GM12878 (cell line): ENCODE data around the gene COL13A1. TPM values are rescaled to one million over a fixed set of nuclear protein-coding genes. Genes with fewer than 3 reads are reported as not detected.

Experiments
- ATAC-seq: fragments of 200-7000 bp; cut with Tn5 transposase; 3 replicates; pipeline ENCODE4 v1.9.1; 2020; ENCODE audit warnings: mild to moderate bottlenecking, moderate library complexity
- BruUV-seq: library from RNA; stranded (reverse); fragments of 400-500 nt; replicated peaks from 2 replicates; lab custom pipeline; 2021; lab: Mats Ljungman, UMichigan
- CTCF ChIA-PET: fragments of 300-600 bp; sonication (Branson Sonifier 250); formaldehyde crosslinking; extraction: SDS; loops from one replicate; lab custom pipeline; 2021; ENCODE audit warnings: inconsistent platforms; lab: Yijun Ruan, JAX
- POLR2A ChIA-PET: fragments of 350-600 bp; formaldehyde crosslinking; extraction: SDS; loops from one replicate; lab custom pipeline; 2021; ENCODE audit warnings: inconsistent platforms; lab: Charles Lee
- RAD21 ChIA-PET: fragments of 300-600 bp; sonication (Branson Sonifier 250); formaldehyde crosslinking; loops from one replicate; lab custom pipeline; 2023; ENCODE audit warnings: antibody characterized with exemption; ENCODE audit not compliant: unreplicated experiment; lab: Charles Lee
- SMC1A ChIA-PET: fragments of 300-600 bp; sonication (Branson Sonifier 250); formaldehyde crosslinking; loops from one replicate; lab custom pipeline; 2023; ENCODE audit not compliant: unreplicated experiment, uncharacterized antibody; lab: Charles Lee
- DNase-seq: peaks from one replicate; pipeline ENCODE4 v3.0.0-alpha.2; 2011; ENCODE audit warnings: low read depth, low spot score
- FAIRE-seq: peaks from 3 replicates; lab custom pipeline; 2011; peaks lifted over from hg19 to GRCh38; lab: Jason Lieb, UNC
- H2AFZ ChIP-seq: 2 replicates; pipeline ENCODE4 v1.6.0; 2011; ENCODE audit warnings: low read depth, low read length, control low read depth; ENCODE audit not compliant: control insufficient read depth
- H3K27ac ChIP-seq: 2 replicates; pipeline ENCODE4 v1.5.1; 2011; ENCODE audit warnings: control low read depth; ENCODE audit not compliant: control insufficient read depth, insufficient read depth
- H3K27me3 ChIP-seq, 2 experiments: replicated peaks in 1 of 2; 2 replicates each; pipeline versions ENCODE4 v1.6.0 to v1.6.1; 2011; ENCODE audit warnings: low read length in 1 of 2; ENCODE audit not compliant: control insufficient read depth in 2 of 2, insufficient read depth in 2 of 2
- H3K36me3 ChIP-seq, 2 experiments: 2 replicates each; pipeline ENCODE4 v1.5.1; 2011; ENCODE audit warnings: low read length in 1 of 2; ENCODE audit not compliant: control insufficient read depth in 2 of 2, insufficient read depth in 2 of 2
- H3K4me1 ChIP-seq: 2 replicates; pipeline ENCODE4 v1.6.1; 2011; ENCODE audit warnings: mild to moderate bottlenecking, low read length, moderate library complexity, mixed read lengths; ENCODE audit not compliant: control insufficient read depth, insufficient read depth
- H3K4me2 ChIP-seq: 2 replicates; pipeline ENCODE4 v1.6.0; 2011; ENCODE audit warnings: control low read depth; ENCODE audit not compliant: control insufficient read depth, insufficient read depth
- H3K4me3 ChIP-seq: fragments of 200-600 bp; sonication (generic); 2 replicates; pipeline ENCODE4 v1.5.1; 2016
- H3K79me2 ChIP-seq: 2 replicates; pipeline ENCODE4 v1.6.0; 2011; ENCODE audit warnings: low read length; ENCODE audit not compliant: control insufficient read depth, insufficient read depth
- H3K9ac ChIP-seq: 2 replicates; pipeline ENCODE4 v1.8.0; 2011; ENCODE audit warnings: low read length, control low read depth, mixed read lengths; ENCODE audit not compliant: control insufficient read depth, insufficient read depth
- H3K9me3 ChIP-seq: replicated peaks from 3 replicates; pipeline ENCODE4 v1.5.1; 2011; ENCODE audit warnings: mild to moderate bottlenecking, low read length; ENCODE audit not compliant: control insufficient read depth, insufficient read depth
- H4K20me1 ChIP-seq: 2 replicates; pipeline ENCODE4 v1.6.0; 2011; ENCODE audit not compliant: control insufficient read depth, insufficient read depth
- ASH2L ChIP-seq: fragments of 300-600, 200-600 bp; sonication (generic); IDR thresholded peaks from 2 replicates; pipeline ENCODE4 v1.6.1; 2017; ENCODE audit warnings: low read depth, mild to moderate bottlenecking, borderline replicate concordance
- BACH1 ChIP-seq: fragments of 450-650 bp; IDR thresholded peaks from 2 replicates; pipeline ENCODE4 v1.6.1; 2017; ENCODE audit warnings: mild to moderate bottlenecking, borderline replicate concordance
- BHLHE40 ChIP-seq, 2 experiments: fragments of 450-650 bp in 1 of 2; IDR thresholded peaks; 2 replicates each; pipeline ENCODE4 v1.6.1; 2011 to 2017; ENCODE audit warnings: low read depth in 2 of 2, borderline replicate concordance in 1 of 2, improper control_type of control experiment in 1 of 2, low read length in 1 of 2, mild to moderate bottlenecking in 1 of 2
- E2F4 ChIP-seq: IDR thresholded peaks from 2 replicates; pipeline ENCODE4 v1.6.1; 2012; ENCODE audit warnings: low read depth, low read length, improper control_type of control experiment
- E4F1 ChIP-seq: fragments of 450-650 bp; IDR thresholded peaks from 2 replicates; pipeline ENCODE4 v1.6.1; 2018; ENCODE audit warnings: borderline replicate concordance, mild to moderate bottlenecking; ENCODE audit not compliant: partially characterized antibody
- ETV6 ChIP-seq, 2 experiments: fragments of 450-650 bp in 1 of 2; IDR thresholded peaks in 1 of 2; conservative IDR thresholded peaks in 1 of 2; 2 replicates each; pipeline ENCODE4 v1.6.1; 2014; ENCODE audit warnings: antibody characterized with exemption in 1 of 2, borderline replicate concordance in 1 of 2, low read depth in 1 of 2, mild to moderate bottlenecking in 1 of 2, moderate library complexity in 1 of 2
- HSF1 ChIP-seq: fragments of 150-350 bp; IDR thresholded peaks from 2 replicates; pipeline ENCODE4 v1.6.1; 2014; ENCODE audit warnings: mild to moderate bottlenecking, low read depth, low read length
- LARP7 ChIP-seq: fragments of 450-650 bp; IDR thresholded peaks from 2 replicates; pipeline ENCODE4 v1.6.1; 2017; ENCODE audit warnings: mild to moderate bottlenecking
- MYC ChIP-seq: IDR thresholded peaks from 2 replicates; pipeline ENCODE4 v1.6.1; 2011; ENCODE audit warnings: mild to moderate bottlenecking, low read length, moderate library complexity, inconsistent platforms; ENCODE audit not compliant: insufficient read depth, insufficient replicate concordance, insufficient read length, severe bottlenecking
- NFIC ChIP-seq: IDR thresholded peaks from 2 replicates; pipeline ENCODE4 v1.6.1; 2012; ENCODE audit warnings: low read depth, mild to moderate bottlenecking, inconsistent platforms, low read length, moderate library complexity
- NFXL1 ChIP-seq: fragments of 450-650 bp; IDR thresholded peaks from 2 replicates; pipeline ENCODE4 v1.6.1; 2017; ENCODE audit warnings: antibody characterized with exemption, mild to moderate bottlenecking, borderline replicate concordance
- PAX8 ChIP-seq: fragments of 450-650 bp; IDR thresholded peaks from 2 replicates; pipeline ENCODE4 v1.6.1; 2017; ENCODE audit warnings: mild to moderate bottlenecking, moderate library complexity
- RAD51 ChIP-seq: fragments of 450-650 bp; IDR thresholded peaks from 2 replicates; pipeline ENCODE4 v1.6.1; 2016; ENCODE audit warnings: moderate library complexity, mild to moderate bottlenecking, inconsistent platforms
- SREBF1 ChIP-seq: IDR thresholded peaks from 2 replicates; pipeline ENCODE4 v1.6.1; 2012; ENCODE audit warnings: mild to moderate bottlenecking, low read length
- STAT3 ChIP-seq: IDR thresholded peaks from 2 replicates; pipeline ENCODE4 v1.6.1; 2011; ENCODE audit warnings: low read depth, low read length, improper control_type of control experiment
- WGBS: methylation state at CpG from one replicate; pipeline ENCODE4 v1.1.6; 2016; ENCODE audit warnings: low lambda C conversion rate; ENCODE audit not compliant: insufficient replicate concordance, insufficient coverage; ENCODE audit errors: missing lambda C conversion rate; 5-methylcytosine and 5-hydroxymethylcytosine counted together
- in situ Hi-C: fragments of 300-500 bp; cut with MboI; formaldehyde crosslinking; loops from 9 replicates; pipeline ENCODE4 v1.14.3; 2018; ENCODE audit warnings: mixed read lengths
- intact Hi-C: fragments of 100-400 bp; cut with micrococcal nuclease; formaldehyde crosslinking; loops from one replicate; pipeline ENCODE4 v1.14.2; 2022; ENCODE audit not compliant: unreplicated experiment
- polyA plus RNA-seq, 11 experiments: library from polyadenylated mRNA; depleted of rRNA in 4 of 11; unstranded in 6 of 11; stranded (reverse) in 5 of 11; fragments of >200 nt; fragmentation: Nextera tagmentation in 4 of 11; fragmentation: Illumina TruSeq in 1 of 11; extraction: Ambion mirVana in 4 of 11; extraction: Trizol in 1 of 11; gene quantifications; 1 replicate in 1 of 11; 2 replicates in 10 of 11; pipeline versions ENCODE4 v1.2.1 to v1.2.3, GENCODE V29; 2011 to 2016; ENCODE audit warnings: inconsistent platforms in 2 of 11, missing spikeins in 2 of 11, low read depth in 1 of 11
- total RNA-seq, 4 experiments: library from RNA; depleted of rRNA in 3 of 4; stranded (reverse); fragments of >200 nt in 3 of 4; fragmentation: Illumina TruSeq in 1 of 4; extraction: Trizol in 1 of 4; gene quantifications; 2 replicates each; pipeline versions ENCODE4 v1.2.1 to v1.2.3, GENCODE V29; 2013 to 2021

The COL13A1 gene
- total and polyA plus RNA-seq, 10 of the 15 experiments (the other 5 are each of a cell fraction or from before 2014, with no cell fraction given): 0.03 to 0.15 (median 0.05) TPM; not detected in 7

- TF ChIP-seq BACH1 (no peak), MYC (no peak), LARP7 (no peak), E2F4 (no peak), NFIC (no peak), RAD51 (no peak), STAT3 (no peak), BHLHE40 (IDR thresholded peaks at IDR 0.05; ENCODE audit: borderline replicate concordance in 1 of 2, low read depth in 2 of 2, low read length in 1 of 2) (no peak)
Observed at GRCh38 chr10:69758310-69758728, 43.4 kb upstream of the COL13A1 start (continued).

- intact Hi-C loops: no loop called here
- Histone ChIP-seq H2AFZ (no peak overlapping the region), H3K9me3 (no peaks in the 10 kb centered on the region), H3K79me2 (no peaks in the 10 kb centered on the region), H3K27me3 (peaks cover under 1 to 2% of the 10 kb centered on the region in 2 experiments; a peak in 3 of 4 replicates), H3K4me3 (no peak overlapping the region), H3K27ac (no peak overlapping the region), H3K4me1 (peaks cover 5% of the 10 kb centered on the region; the same call in 1 of the 2 replicates), H3K4me2 (no peak overlapping the region), H3K9ac (no peak overlapping the region), H3K36me3 (no peaks in the 10 kb centered on the region), H4K20me1 (no peaks in the 10 kb centered on the region)
- ATAC-seq: no peak
- ChIA-PET CTCF (no interaction called here), RAD21 (no interaction called here), POLR2A (no interaction called here), SMC1A (interaction anchor here (1.1 kb wide), 1 partner anchor 28 kb away, joined by 3 read pairs; no protein-coding TSS in a partner anchor)
- FAIRE-seq: no peak
- in situ Hi-C loops: no loop called here
- DNase-seq: no peak
- TF ChIP-seq ETV6 (conservative IDR thresholded peaks at IDR 0.05 in 1 of 2, IDR thresholded peaks at IDR 0.05 in 1 of 2; ENCODE audit: borderline replicate concordance in 1 of 2, low read depth in 1 of 2) (no peak), E4F1 (no peak), NFXL1 (no peak), SREBF1 (no peak), HSF1 (no peak), ASH2L (no peak), PAX8 (no peak)
- no TSS peak for BruUV-seq
- 35% methylated on average over 6 of the region's 6 CpGs for WGBS
Observed at GRCh38 chr10:69759641-69760040, 42.1 kb upstream of the COL13A1 start.
